Measurements from ENCODE around the gene NIPAL4. TPM values are rescaled to one million over a fixed set of nuclear protein-coding genes. Genes with fewer than 3 reads are reported as not detected.

The NIPAL4 gene
- total RNA-seq, 4 donors from 2014 or later: 13.2 to 33.7 (median 17.8) TPM

DNA sequence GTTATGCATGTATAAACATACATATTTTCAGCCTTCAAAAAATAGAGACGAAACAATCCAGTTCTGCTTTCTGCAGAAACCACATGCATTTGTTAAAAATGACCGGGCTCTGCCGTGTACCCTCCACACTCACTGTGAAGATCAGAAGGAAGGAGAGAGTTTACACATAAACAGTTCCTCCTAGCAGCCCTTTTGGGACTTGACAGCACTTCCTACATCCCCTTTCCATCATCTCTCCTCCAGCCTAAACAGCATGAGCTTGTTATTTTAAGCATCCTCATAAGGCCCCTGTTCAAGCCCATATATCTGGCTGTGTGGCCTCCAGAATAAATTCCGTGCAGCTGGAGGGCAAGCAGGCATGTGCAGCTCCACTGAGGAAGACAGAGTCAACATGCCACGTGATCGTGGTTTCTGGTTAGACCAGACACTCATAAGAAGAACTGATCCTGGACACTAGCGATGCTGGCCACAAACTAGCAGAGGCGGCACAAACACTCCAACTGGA, 42.2 kb downstream of the NIPAL4 start:
- TF ChIP-seq, protein P1, sequence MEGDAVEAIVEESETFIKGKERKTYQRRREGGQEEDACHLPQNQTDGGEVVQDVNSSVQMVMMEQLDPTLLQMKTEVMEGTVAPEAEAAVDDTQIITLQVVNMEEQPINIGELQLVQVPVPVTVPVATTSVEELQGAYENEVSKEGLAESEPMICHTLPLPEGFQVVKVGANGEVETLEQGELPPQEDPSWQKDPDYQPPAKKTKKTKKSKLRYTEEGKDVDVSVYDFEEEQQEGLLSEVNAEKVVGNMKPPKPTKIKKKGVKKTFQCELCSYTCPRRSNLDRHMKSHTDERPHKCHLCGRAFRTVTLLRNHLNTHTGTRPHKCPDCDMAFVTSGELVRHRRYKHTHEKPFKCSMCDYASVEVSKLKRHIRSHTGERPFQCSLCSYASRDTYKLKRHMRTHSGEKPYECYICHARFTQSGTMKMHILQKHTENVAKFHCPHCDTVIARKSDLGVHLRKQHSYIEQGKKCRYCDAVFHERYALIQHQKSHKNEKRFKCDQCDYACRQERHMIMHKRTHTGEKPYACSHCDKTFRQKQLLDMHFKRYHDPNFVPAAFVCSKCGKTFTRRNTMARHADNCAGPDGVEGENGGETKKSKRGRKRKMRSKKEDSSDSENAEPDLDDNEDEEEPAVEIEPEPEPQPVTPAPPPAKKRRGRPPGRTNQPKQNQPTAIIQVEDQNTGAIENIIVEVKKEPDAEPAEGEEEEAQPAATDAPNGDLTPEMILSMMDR (IDR thresholded peaks at IDR 0.05): no peak
- TF ChIP-seq POLR2A (IDR thresholded peaks at IDR 0.05): no peak
- no peak for DNase-seq
- no peak overlapping the region for H3K4me3 ChIP-seq
- 72 to 74% methylated on average over 7 to 8 of the region's 8 CpGs for WGBS, 2 donors
- H3K9me3 ChIP-seq: no peaks in the 10 kb centered on the region
- intact Hi-C loops (cut with DNase I): no loop called here
- peaks cover 0 to 24% (median 3%) of the 10 kb centered on the region in 3 donors for H3K36me3 ChIP-seq
- no peak overlapping the region for H3K27ac ChIP-seq
- H3K4me1 ChIP-seq: peaks cover 3 to 6% (median 3%) of the 10 kb centered on the region in 3 donors
- no peaks in the 10 kb centered on the region for H3K27me3 ChIP-seq

DNA sequence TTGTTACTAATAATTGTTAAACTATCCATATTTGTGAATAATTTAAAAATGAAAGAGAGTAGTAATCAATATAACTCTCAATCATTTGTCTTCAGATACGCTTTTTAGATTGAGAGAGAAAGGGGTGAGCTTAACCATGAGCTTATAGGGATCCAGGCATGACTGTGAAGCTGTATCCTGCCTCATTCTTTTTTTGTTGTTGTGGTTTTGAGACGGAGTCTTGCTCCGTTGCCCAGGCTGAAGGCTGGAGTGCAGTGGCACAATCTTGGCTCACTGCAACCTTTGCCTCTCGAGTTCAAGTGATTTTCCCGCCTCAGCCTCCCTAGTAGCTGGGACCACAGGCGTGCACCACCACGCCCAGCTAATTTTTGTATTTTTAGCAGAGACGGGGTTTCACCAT, 44.0 kb downstream of the NIPAL4 start:
- no peak overlapping the region for H3K27ac ChIP-seq

DNA sequence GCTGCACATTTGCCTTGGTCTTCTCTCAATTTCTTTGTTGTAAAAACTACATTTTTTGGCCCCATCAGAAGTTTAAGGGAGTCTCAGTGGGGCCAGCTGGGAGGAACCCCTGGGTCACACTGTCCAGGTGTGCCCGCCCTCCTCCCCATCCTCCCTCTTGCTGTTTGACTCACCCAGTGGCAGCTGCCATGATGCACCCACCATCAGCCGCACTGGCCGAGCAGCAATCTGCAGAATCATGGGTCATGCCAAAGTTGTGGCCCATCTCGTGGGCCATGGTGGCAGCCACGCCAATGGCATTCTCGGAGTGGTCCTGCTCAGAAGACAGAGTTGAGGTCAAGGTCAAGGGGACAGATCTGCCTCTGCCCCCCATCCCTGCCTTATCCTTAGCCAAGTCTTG, 45.5 kb downstream of the NIPAL4 start:
- Histone ChIP-seq H3K9me3 (no peaks in the 10 kb centered on the region), H3K4me1 (peaks cover 7 to 25% (median 9%) of the 10 kb centered on the region in 3 donors), H3K27me3 (no peaks in the 10 kb centered on the region), H3K4me3 (no peak overlapping the region), H3K36me3 (peaks cover 0 to 24% (median 3%) of the 10 kb centered on the region in 3 donors), H3K27ac (peak overlapping the region in 1 of 4 donors; percentile 23)
- WGBS, 2 donors: 95% methylated on average over 5 to 6 of the region's 6 CpGs
- DNase-seq: no peak
- TF ChIP-seq, protein P1 (IDR thresholded peaks at IDR 0.05): no peak
- TF ChIP-seq POLR2A (IDR thresholded peaks at IDR 0.05): no peak
- intact Hi-C loops (cut with DNase I): no loop called here

More for the DNA sequence above, 44.0 kb downstream of the NIPAL4 start:
- TF ChIP-seq POLR2A (IDR thresholded peaks at IDR 0.05): no peak
- TF ChIP-seq, protein P1 (IDR thresholded peaks at IDR 0.05): no peak
- 81 to 84% methylated on average over 6 to 8 of the region's 8 CpGs for WGBS, 2 donors
- no peak for DNase-seq
- no peak overlapping the region for H3K4me3 ChIP-seq
- H3K27me3 ChIP-seq: no peaks in the 10 kb centered on the region
- H3K9me3 ChIP-seq: no peaks in the 10 kb centered on the region
- intact Hi-C loops (cut with DNase I): no loop called here
- H3K36me3 ChIP-seq: peaks cover 0 to 24% (median 3%) of the 10 kb centered on the region in 3 donors
- H3K4me1 ChIP-seq: peaks cover 7 to 22% (median 9%) of the 10 kb centered on the region in 3 donors

DNA sequence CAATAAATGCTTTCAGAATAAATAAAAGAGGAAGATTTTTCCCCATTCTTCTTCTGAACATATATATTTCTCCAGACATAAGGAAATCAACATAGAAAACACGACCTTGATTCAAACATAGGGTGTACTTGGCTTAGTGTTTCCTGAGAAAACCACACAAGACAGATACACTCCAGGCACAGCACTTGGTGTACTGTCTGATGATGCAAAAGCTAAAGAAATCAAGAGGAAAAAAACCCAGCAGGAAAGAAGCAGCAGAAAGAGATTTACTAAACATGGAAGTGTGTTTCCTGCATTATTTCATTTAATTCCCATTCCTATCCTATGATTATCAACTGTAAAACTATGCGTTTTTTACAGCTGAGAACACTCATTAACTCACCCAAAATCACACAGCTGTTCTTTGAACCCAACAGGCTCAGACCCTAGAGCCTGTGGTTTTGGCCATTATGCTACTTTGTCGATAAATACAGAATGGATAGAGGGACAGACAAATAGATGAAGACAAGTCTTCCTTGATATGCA, 46.1 kb downstream of the NIPAL4 start:
- Histone ChIP-seq H3K4me3 (no peak overlapping the region), H3K9me3 (no peaks in the 10 kb centered on the region)
- TF ChIP-seq, protein P1 (IDR thresholded peaks at IDR 0.05): no peak
- TF ChIP-seq POLR2A (IDR thresholded peaks at IDR 0.05): no peak

DNA sequence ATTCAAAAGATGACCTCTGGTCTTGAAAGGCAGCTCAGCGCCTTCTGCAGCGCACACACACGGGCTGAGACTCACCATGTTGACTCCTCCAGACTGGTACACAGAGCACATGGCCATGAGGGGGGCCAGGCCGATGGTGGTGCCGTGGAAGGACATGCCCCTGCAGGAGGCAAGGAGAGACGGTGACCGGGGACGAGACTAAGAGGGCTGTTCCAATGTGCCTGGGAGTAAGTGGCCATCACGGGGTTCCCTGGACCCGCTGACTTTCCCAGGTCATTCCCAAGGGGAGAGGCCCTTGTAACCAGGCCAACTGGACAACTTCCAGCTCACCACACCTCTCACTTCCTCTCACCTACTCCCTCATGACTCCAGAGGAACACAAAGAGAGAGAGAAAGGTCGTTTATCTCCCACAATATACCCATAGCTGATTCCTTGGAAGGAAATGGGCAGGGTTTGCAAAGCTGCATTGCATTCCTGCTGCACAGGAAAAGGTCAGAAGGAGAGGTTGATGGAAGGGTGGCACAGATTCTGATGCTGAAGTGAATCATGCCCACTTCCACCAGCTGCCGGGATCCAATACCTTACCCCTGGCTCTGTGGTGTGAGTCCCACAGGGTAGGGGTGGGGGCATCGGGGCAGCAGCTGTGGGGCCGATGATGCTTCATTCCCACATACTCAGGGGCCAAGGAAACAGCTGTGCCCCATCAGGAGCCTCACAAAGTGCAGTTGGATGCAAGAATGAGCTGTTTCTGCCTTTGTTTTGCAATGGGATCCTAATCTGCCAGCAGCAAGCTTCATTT, 47.2 kb downstream of the NIPAL4 start:
- intact Hi-C loops (cut with DNase I): no loop called here
- Histone ChIP-seq H3K4me3 (no peak overlapping the region), H3K36me3 (peaks cover 0 to 17% (median 3%) of the 10 kb centered on the region in 3 donors), H3K4me1 (peaks cover 22 to 42% (median 22%) of the 10 kb centered on the region in 3 donors), H3K27me3 (no peaks in the 10 kb centered on the region), H3K27ac (peak overlapping the region in 2 of 4 donors; percentile 21 to 63), H3K9me3 (no peaks in the 10 kb centered on the region)
- no peak for DNase-seq
- WGBS, 2 donors: 55 to 71% methylated on average over 6 to 13 of the region's 14 CpGs
- TF ChIP-seq, protein P1 (IDR thresholded peaks at IDR 0.05): no peak
- TF ChIP-seq POLR2A (IDR thresholded peaks at IDR 0.05): no peak

More for the DNA sequence above, 46.1 kb downstream of the NIPAL4 start:
- H3K4me1 ChIP-seq: peaks cover 12 to 31% (median 14%) of the 10 kb centered on the region in 3 donors
- 68 to 80% methylated on average over 3 of the region's 3 CpGs for WGBS, 2 donors
- intact Hi-C loops (cut with DNase I): no loop called here
- DNase-seq: no peak
- peak overlapping the region in 1 of 4 donors; percentile 5 for H3K27ac ChIP-seq
- peaks cover 0 to 24% (median 3%) of the 10 kb centered on the region in 3 donors for H3K36me3 ChIP-seq
- no peaks in the 10 kb centered on the region for H3K27me3 ChIP-seq
